ENCODE results near the gene ADAMTS9. TPM values are rescaled to one million over a fixed set of nuclear protein-coding genes. Genes with fewer than 3 reads are reported as not detected.

ADAMTS9 gene
- total and polyA plus RNA-seq, 2 donors (not counting 3 experiments of a cell fraction or from before 2014, with no cell fraction given), result 6.5 to 23.9 TPM

DNA sequence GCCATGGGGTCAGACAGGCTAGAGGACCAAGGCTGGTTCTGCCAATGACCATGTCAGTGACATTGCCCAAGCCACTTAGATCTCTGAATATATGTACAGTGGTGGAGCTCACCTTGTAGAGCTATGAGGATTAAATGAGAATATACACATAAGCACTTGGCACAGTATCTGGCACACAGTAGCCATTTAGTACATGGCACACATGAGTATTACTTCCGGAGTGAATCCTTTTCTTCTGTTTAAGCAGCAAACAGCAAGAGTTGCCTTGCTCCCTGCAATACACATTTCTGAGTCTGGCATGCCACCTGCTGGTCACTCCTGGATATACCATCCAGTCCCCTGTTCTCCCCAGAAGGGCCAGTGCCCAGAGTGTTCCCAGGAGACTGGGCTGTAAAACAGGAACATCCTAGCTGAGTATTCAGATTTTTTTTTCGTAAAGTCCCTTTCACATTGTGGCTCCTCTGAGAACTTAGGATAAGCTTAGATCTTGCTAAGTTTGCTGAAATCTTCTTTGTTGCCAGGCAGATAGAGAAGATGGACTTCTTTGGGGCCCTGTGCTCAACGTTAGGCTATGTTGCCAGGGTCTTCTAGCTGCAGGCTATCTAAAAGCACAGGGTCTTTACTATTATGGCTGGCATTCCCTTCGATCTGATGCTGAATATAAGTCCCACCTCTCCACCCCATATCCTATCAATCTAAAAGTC, 203.4 kb downstream of the ADAMTS9 start:
- ChIA-PET POLR2A (no interaction called here), CTCF (interaction anchor here (0.6 to 4.7 kb wide), 19 partner anchors 9 to 1818 kb away, joined by 3 to 62 read pairs (median 4); partner anchors contain the start of genes PRICKLE2 and PSMD6)
- H3K4me1 ChIP-seq (ENCODE audit: control insufficient read depth, extremely low read depth, insufficient read depth, low read length), result peaks cover 4% of the 10 kb centered on the region
- no peaks in the 10 kb centered on the region for H3K9me3 ChIP-seq (replicated peaks; ENCODE audit: control insufficient read depth, insufficient read depth, low read length)
- TF ChIP-seq, protein P1, sequence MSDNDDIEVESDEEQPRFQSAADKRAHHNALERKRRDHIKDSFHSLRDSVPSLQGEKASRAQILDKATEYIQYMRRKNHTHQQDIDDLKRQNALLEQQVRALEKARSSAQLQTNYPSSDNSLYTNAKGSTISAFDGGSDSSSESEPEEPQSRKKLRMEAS (IDR thresholded peaks at IDR 0.05; ENCODE audit: insufficient read depth, insufficient read length), result no peak
- TF ChIP-seq, protein P2, sequence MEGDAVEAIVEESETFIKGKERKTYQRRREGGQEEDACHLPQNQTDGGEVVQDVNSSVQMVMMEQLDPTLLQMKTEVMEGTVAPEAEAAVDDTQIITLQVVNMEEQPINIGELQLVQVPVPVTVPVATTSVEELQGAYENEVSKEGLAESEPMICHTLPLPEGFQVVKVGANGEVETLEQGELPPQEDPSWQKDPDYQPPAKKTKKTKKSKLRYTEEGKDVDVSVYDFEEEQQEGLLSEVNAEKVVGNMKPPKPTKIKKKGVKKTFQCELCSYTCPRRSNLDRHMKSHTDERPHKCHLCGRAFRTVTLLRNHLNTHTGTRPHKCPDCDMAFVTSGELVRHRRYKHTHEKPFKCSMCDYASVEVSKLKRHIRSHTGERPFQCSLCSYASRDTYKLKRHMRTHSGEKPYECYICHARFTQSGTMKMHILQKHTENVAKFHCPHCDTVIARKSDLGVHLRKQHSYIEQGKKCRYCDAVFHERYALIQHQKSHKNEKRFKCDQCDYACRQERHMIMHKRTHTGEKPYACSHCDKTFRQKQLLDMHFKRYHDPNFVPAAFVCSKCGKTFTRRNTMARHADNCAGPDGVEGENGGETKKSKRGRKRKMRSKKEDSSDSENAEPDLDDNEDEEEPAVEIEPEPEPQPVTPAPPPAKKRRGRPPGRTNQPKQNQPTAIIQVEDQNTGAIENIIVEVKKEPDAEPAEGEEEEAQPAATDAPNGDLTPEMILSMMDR (IDR thresholded peaks at IDR 0.05; ENCODE audit: extremely low read depth in 1 of 2, insufficient read depth in 1 of 2, low read depth in 1 of 2, low read length in 2 of 2), result peak; percentile 78 to 81
- H3K4me3 ChIP-seq (replicated peaks in 1 of 3; ENCODE audit: insufficient read depth in 1 of 3, low read depth in 1 of 3, low read length in 3 of 3), result no peak overlapping the region
- H3K79me2 ChIP-seq (ENCODE audit: control insufficient read depth, insufficient read depth, low read length), result no peaks in the 10 kb centered on the region
- H2AFZ ChIP-seq (ENCODE audit: low read depth, low read length), result no peak overlapping the region
- no peaks in the 10 kb centered on the region for H4K20me1 ChIP-seq (replicated peaks; ENCODE audit: control insufficient read depth, extremely low read depth, insufficient read depth, low read length)
- DNase-seq (ENCODE audit: low read depth, low spot score), result peak; percentile 81
- BruUV-seq (replicated peaks), result no TSS peak
- dilution Hi-C loops (cut with MboI; ENCODE audit: extremely low pct_ligation_motif_present, low sequenced_read_pairs) (no loop called here), intact Hi-C loops (cut with micrococcal nuclease) (loop anchor here (1.0 to 5.0 kb wide), 6 partner anchors 85 to 1132 kb away; partner anchors contain the start of genes PRICKLE2 and PSMD6)
- peak; percentile 98 for FAIRE-seq
- no peak overlapping the region for H3K27ac ChIP-seq (ENCODE audit: insufficient read depth, low read depth, low read length)
- peaks cover 8 to 13% of the 10 kb centered on the region in 2 experiments for H3K27me3 ChIP-seq (ENCODE audit: control insufficient read depth in 2 of 2, insufficient read depth in 2 of 2, low read length in 2 of 2)
- no peaks in the 10 kb centered on the region for H3K9me1 ChIP-seq (replicated peaks; ENCODE audit: control insufficient read depth, extremely low read depth, insufficient read depth, low read length)
- no peaks in the 10 kb centered on the region for H3K36me3 ChIP-seq (ENCODE audit: control insufficient read depth in 2 of 2, extremely low read depth in 1 of 2, insufficient read depth in 2 of 2, low read length in 2 of 2)
- H3K4me2 ChIP-seq (ENCODE audit: insufficient read depth, low read length), result no peak overlapping the region
- H3K9ac ChIP-seq (replicated peaks; ENCODE audit: extremely low read depth, insufficient read depth, low read length), result no peak overlapping the region

DNA sequence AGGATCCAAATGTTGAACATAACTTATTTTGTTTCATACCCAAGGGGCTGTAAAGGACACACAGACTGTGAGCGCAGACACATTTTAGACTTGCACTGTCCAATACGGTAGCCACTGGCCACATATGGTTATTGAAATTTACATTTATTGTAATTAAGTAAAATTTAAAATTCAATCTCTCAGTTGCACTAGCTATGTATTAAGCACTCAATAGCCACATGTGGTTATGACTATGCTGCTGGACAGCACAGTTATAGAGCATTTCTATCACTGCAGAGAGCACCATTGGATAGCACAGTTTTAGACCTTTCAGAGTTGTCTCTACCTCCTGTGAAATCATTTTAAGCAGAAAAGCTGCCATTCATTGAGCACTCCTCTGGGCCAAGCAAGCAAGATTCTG, 204.3 kb downstream of the ADAMTS9 start:
- ChIA-PET CTCF (interaction anchor here (0.9 to 4.7 kb wide), 10 partner anchors 8 to 1817 kb away, joined by 3 to 62 read pairs (median 4); partner anchors contain the start of gene PRICKLE2), POLR2A (no interaction called here)
- dilution Hi-C loops (cut with MboI; ENCODE audit: extremely low pct_ligation_motif_present, low sequenced_read_pairs), result no loop called here
- H2AFZ ChIP-seq (ENCODE audit: low read depth, low read length), result no peak overlapping the region
- no peaks in the 10 kb centered on the region for H4K20me1 ChIP-seq (replicated peaks; ENCODE audit: control insufficient read depth, extremely low read depth, insufficient read depth, low read length)
- no peaks in the 10 kb centered on the region for H3K79me2 ChIP-seq (ENCODE audit: control insufficient read depth, insufficient read depth, low read length)
- TF ChIP-seq MYC (IDR thresholded peaks at IDR 0.05; ENCODE audit: low read depth, low read length) (no peak), JUN (IDR thresholded peaks at IDR 0.05; ENCODE audit: borderline replicate concordance, insufficient read depth, insufficient read length, low read depth) (no peak), EZH2 (IDR thresholded peaks at IDR 0.05; ENCODE audit: borderline replicate concordance, low read depth, low read length, severe bottlenecking) (no peak), GATA2 (IDR thresholded peaks at IDR 0.05; ENCODE audit: insufficient read depth, insufficient read length, low read depth, low read length) (no peak)
- intact Hi-C loops (cut with micrococcal nuclease), result loop anchor here (5.0 kb wide), 1 partner anchor 1131 kb away; no protein-coding TSS in a partner anchor
- H3K9ac ChIP-seq (replicated peaks; ENCODE audit: extremely low read depth, insufficient read depth, low read length), result no peak overlapping the region
- no TSS peak for BruUV-seq (replicated peaks)
- no peaks in the 10 kb centered on the region for H3K9me1 ChIP-seq (replicated peaks; ENCODE audit: control insufficient read depth, extremely low read depth, insufficient read depth, low read length)
- no peaks in the 10 kb centered on the region for H3K9me3 ChIP-seq (replicated peaks; ENCODE audit: control insufficient read depth, insufficient read depth, low read length)
- no peaks in the 10 kb centered on the region for H3K36me3 ChIP-seq (ENCODE audit: control insufficient read depth in 2 of 2, extremely low read depth in 1 of 2, insufficient read depth in 2 of 2, low read length in 2 of 2)
- no peak overlapping the region for H3K4me3 ChIP-seq (replicated peaks in 1 of 3; ENCODE audit: insufficient read depth in 1 of 3, low read depth in 1 of 3, low read length in 3 of 3)
- H3K27ac ChIP-seq (ENCODE audit: insufficient read depth, low read depth, low read length), result no peak overlapping the region
- FAIRE-seq, result no peak
- no peak overlapping the region for H3K4me2 ChIP-seq (ENCODE audit: insufficient read depth, low read length)
- H3K27me3 ChIP-seq (ENCODE audit: control insufficient read depth in 2 of 2, insufficient read depth in 2 of 2, low read length in 2 of 2), result peaks cover under 1 to 4% of the 10 kb centered on the region in 2 experiments
- DNase-seq (ENCODE audit: low read depth, low spot score), result no peak
- peaks cover 4% of the 10 kb centered on the region for H3K4me1 ChIP-seq (ENCODE audit: control insufficient read depth, extremely low read depth, insufficient read depth, low read length)
